HEK293T (cell line): ENCODE data around the gene KMT2E.

Experiments used
- CTCF ChIA-PET: fragments of 350-600 bp; formaldehyde crosslinking; extraction: SDS; loops from one replicate; lab custom pipeline; 2021; ENCODE audit warnings: antibody characterized with exemption, inconsistent platforms; lab: Yijun Ruan, JAX
- POLR2A ChIA-PET: fragments of 350-600 bp; formaldehyde crosslinking; extraction: SDS; loops from one replicate; lab custom pipeline; 2020; ENCODE audit warnings: antibody characterized with exemption, inconsistent platforms; lab: Yijun Ruan, JAX
- DNase-seq: peaks from one replicate; pipeline ENCODE4 v3.0.0; 2012; ENCODE audit warnings: mixed read lengths; ENCODE audit errors: extremely low spot score
- ARNT ChIP-seq: fragments of 450-650 bp; IDR thresholded peaks from 2 replicates; pipeline ENCODE4 v1.6.1; 2017; ENCODE audit warnings: mild to moderate bottlenecking
- BHLHE40 ChIP-seq: fragments of 450-650 bp; IDR thresholded peaks from 2 replicates; pipeline ENCODE4 v1.6.1; 2016; ENCODE audit warnings: mild to moderate bottlenecking, moderate library complexity, borderline replicate concordance
- CTBP1 ChIP-seq: fragments of 450-650 bp; IDR thresholded peaks from 2 replicates; pipeline ENCODE4 v1.6.1; 2016; ENCODE audit warnings: borderline replicate concordance
- ELF4 ChIP-seq: fragments of 450-650 bp; IDR thresholded peaks from 2 replicates; pipeline ENCODE4 v1.6.1; 2017; ENCODE audit warnings: antibody characterized with exemption
- FOXA1 ChIP-seq: fragments of 450-650 bp; IDR thresholded peaks from 2 replicates; pipeline ENCODE4 v1.6.1; 2016; ENCODE audit warnings: mild to moderate bottlenecking
- FOXK2 ChIP-seq: fragments of 450-650 bp; IDR thresholded peaks from 2 replicates; pipeline ENCODE4 v1.6.1; 2016; ENCODE audit warnings: mild to moderate bottlenecking
- FOXM1 ChIP-seq: fragments of 450-650 bp; IDR thresholded peaks from 2 replicates; pipeline ENCODE4 v1.6.1; 2017; ENCODE audit warnings: mild to moderate bottlenecking, borderline replicate concordance
- HDGF ChIP-seq: fragments of 450-650 bp; IDR thresholded peaks from 2 replicates; pipeline ENCODE4 v1.6.1; 2017; ENCODE audit warnings: antibody characterized with exemption, borderline replicate concordance
- L3MBTL2 ChIP-seq: fragments of 450-650 bp; conservative IDR thresholded peaks from 2 replicates; pipeline ENCODE4 v1.6.1; 2016; ENCODE audit warnings: mild to moderate bottlenecking
- LEF1 ChIP-seq: fragments of 450-650 bp; IDR thresholded peaks from 2 replicates; pipeline ENCODE4 v1.6.1; 2017; ENCODE audit warnings: mild to moderate bottlenecking, borderline replicate concordance
- NFRKB ChIP-seq: fragments of 450-650 bp; IDR thresholded peaks from 2 replicates; pipeline ENCODE4 v1.6.1; 2016; ENCODE audit warnings: mild to moderate bottlenecking, moderate library complexity
- PKNOX1 ChIP-seq: fragments of 450-650 bp; IDR thresholded peaks from 2 replicates; pipeline ENCODE4 v1.6.1; 2016
- SP1 ChIP-seq: fragments of 450-650 bp; IDR thresholded peaks from 2 replicates; pipeline ENCODE4 v1.6.1; 2017
- SUZ12 ChIP-seq: fragments of 450-650 bp; IDR thresholded peaks from 2 replicates; pipeline ENCODE4 v1.6.1; 2016; ENCODE audit warnings: mild to moderate bottlenecking
- TARDBP ChIP-seq: fragments of 450-650 bp; IDR thresholded peaks from 2 replicates; pipeline ENCODE4 v1.6.1; 2016
- ZNF384 ChIP-seq: fragments of 450-650 bp; IDR thresholded peaks from 2 replicates; pipeline ENCODE4 v1.6.1; 2016

The KMT2E gene

GRCh38 chr7:104976966-104977636, 36.9 kb upstream of the KMT2E start:
- DNase-seq = no peak
- no peak for TF ChIP-seq HDGF
- ChIA-PET POLR2A (no interaction called here), CTCF (no interaction called here)

GRCh38 chr7:104978460-104978859, 35.5 kb upstream of the KMT2E start:
- POLR2A ChIA-PET = no interaction called here
- CTCF ChIA-PET = no interaction called here
- no peak for TF ChIP-seq SP1
- TF ChIP-seq ZNF384 = no peak
- TF ChIP-seq LEF1 = no peak
- TF ChIP-seq SUZ12 = no peak
- TF ChIP-seq FOXA1 = no peak
- no peak for TF ChIP-seq CTBP1
- no peak for TF ChIP-seq L3MBTL2
- TF ChIP-seq BHLHE40 = no peak
- no peak for TF ChIP-seq ELF4
- no peak for TF ChIP-seq ARNT
- TF ChIP-seq FOXM1 = no peak
- no peak for TF ChIP-seq FOXK2
- TF ChIP-seq TARDBP = no peak
- no peak for TF ChIP-seq NFRKB
- no peak for TF ChIP-seq PKNOX1
- TF ChIP-seq HDGF = no peak
- DNase-seq = no peak

- no peak for TF ChIP-seq FOXA1
- TF ChIP-seq HDGF = no peak
- no peak for TF ChIP-seq FOXK2
- peak; percentile 97 for TF ChIP-seq PKNOX1
- TF ChIP-seq NFRKB = no peak
- TF ChIP-seq LEF1 = no peak
- TF ChIP-seq ARNT = no peak
- no peak for TF ChIP-seq TARDBP
- TF ChIP-seq SUZ12 = no peak
- TF ChIP-seq L3MBTL2 = peak; percentile 37; the same call in 1 of the 2 replicates
- TF ChIP-seq BHLHE40 = no peak
- no peak for TF ChIP-seq ELF4
- ChIA-PET CTCF (interaction anchor here (0.8 to 0.9 kb wide), 3 partner anchors 28 to 61 kb away, joined by 4 read pairs; no protein-coding TSS in a partner anchor), POLR2A (interaction anchor here (1.1 to 1.2 kb wide), 2 partner anchors 34 to 35 kb away, joined by 3 to 6 read pairs; partner anchors contain the start of gene KMT2E)
- peak; percentile 19 for DNase-seq
These were observed 34.7 kb upstream of the KMT2E start for GRCh38 chr7:104979167-104979841.

GRCh38 chr7:104980440-104980839, 33.6 kb upstream of the KMT2E start:
- POLR2A ChIA-PET = interaction anchor here (1.6 kb wide), 1 partner anchor 33 kb away, joined by 8 read pairs; the partner anchor contains the start of gene KMT2E
- TF ChIP-seq ARNT = no peak
- no peak for TF ChIP-seq L3MBTL2
- no peak for TF ChIP-seq FOXA1
- no peak for TF ChIP-seq SP1
- no peak for TF ChIP-seq ZNF384
- TF ChIP-seq BHLHE40 = no peak
- TF ChIP-seq TARDBP = no peak
- TF ChIP-seq FOXM1 = no peak
- no peak for TF ChIP-seq FOXK2
- DNase-seq = no peak
- CTCF ChIA-PET = interaction anchor here (0.8 to 1.5 kb wide), 5 partner anchors 13 to 54 kb away, joined by 3 to 6 read pairs (median 4); no protein-coding TSS in a partner anchor

GRCh38 chr7:104980841-104981671, 32.9 kb upstream of the KMT2E start:
- peak; percentile 50 for DNase-seq
- ChIA-PET CTCF (interaction anchor here (0.7 to 1.5 kb wide), 9 partner anchors 10 to 69 kb away, joined by 3 to 6 read pairs (median 3); no protein-coding TSS in a partner anchor), POLR2A (interaction anchor here (1.0 to 1.6 kb wide), 2 partner anchors 32 to 34 kb away, joined by 3 to 8 read pairs; partner anchors contain the start of gene KMT2E)
- TF ChIP-seq FOXM1 (peak; percentile 15; the same call in 1 of the 2 replicates), HDGF (peak; percentile 87; the same call in 1 of the 2 replicates), PKNOX1 (no peak), SP1 (no peak), ELF4 (no peak), FOXA1 (no peak), CTBP1 (no peak), ZNF384 (peak; percentile 61), FOXK2 (no peak), ARNT (no peak), TARDBP (no peak), LEF1 (no peak)
